ENCODE data around the gene AKT2.

The AKT2 gene

GRCh38 chr19:40252395-40252794 is 32.8 kb downstream of the AKT2 start:
- no peak for DNase-seq (ENCODE audit: low read depth)

- DNase-seq (ENCODE audit: low read depth), result no peak
Observed at GRCh38 chr19:40251991-40252390, 33.2 kb downstream of the AKT2 start.

- no peak for DNase-seq (ENCODE audit: low read depth)
Observed at GRCh38 chr19:40251244-40251643, 33.9 kb downstream of the AKT2 start.

- DNase-seq (ENCODE audit: low read depth), result no peak
Observed at GRCh38 chr19:40249781-40250180, 35.4 kb downstream of the AKT2 start.

GRCh38 chr19:40249201-40249600 is 35.9 kb downstream of the AKT2 start:
- no peak for DNase-seq (ENCODE audit: low read depth)

GRCh38 chr19:40247735-40248262 is 37.3 kb downstream of the AKT2 start:
- DNase-seq (ENCODE audit: low read depth), result no peak

- DNase-seq (ENCODE audit: low read depth), result no peak
Observed at GRCh38 chr19:40247178-40247577, 38.0 kb downstream of the AKT2 start.

- no peak for DNase-seq (ENCODE audit: low read depth)
Observed at GRCh38 chr19:40246292-40247073, 38.7 kb downstream of the AKT2 start.

GRCh38 chr19:40245506-40246128 is 39.5 kb downstream of the AKT2 start:
- DNase-seq (ENCODE audit: low read depth), result no peak

- no peak for DNase-seq (ENCODE audit: low read depth)
Observed at GRCh38 chr19:40244579-40245317, 40.4 kb downstream of the AKT2 start.

- DNase-seq (ENCODE audit: low read depth), result no peak
Observed at GRCh38 chr19:40243181-40243580, 42.0 kb downstream of the AKT2 start.

- DNase-seq (ENCODE audit: low read depth), result no peak
Observed at GRCh38 chr19:40242480-40242879, 42.7 kb downstream of the AKT2 start.

GRCh38 chr19:40241809-40242384 is 43.2 kb downstream of the AKT2 start:
- no peak for DNase-seq (ENCODE audit: low read depth)

- no peak for DNase-seq (ENCODE audit: low read depth)
Observed at GRCh38 chr19:40241125-40241808, 43.9 kb downstream of the AKT2 start.

- DNase-seq (ENCODE audit: low read depth), result no peak
Observed at GRCh38 chr19:40240332-40240731, 44.8 kb downstream of the AKT2 start.

- no peak for DNase-seq (ENCODE audit: low read depth)
Observed at GRCh38 chr19:40239415-40240226, 45.5 kb downstream of the AKT2 start.

GRCh38 chr19:40238775-40239174 is 46.4 kb downstream of the AKT2 start:
- DNase-seq (ENCODE audit: low read depth), result no peak

GRCh38 chr19:40237791-40238190 is 47.4 kb downstream of the AKT2 start:
- no peak for DNase-seq (ENCODE audit: low read depth)

GRCh38 chr19:40236366-40236765 is 48.8 kb downstream of the AKT2 start:
- DNase-seq (ENCODE audit: low read depth), result no peak

- DNase-seq (ENCODE audit: low read depth), result no peak
Observed at GRCh38 chr19:40236026-40236355, 49.2 kb downstream of the AKT2 start.

Data from CMK (cell line).